Parathyroid adenoma (tissue), 2 donors: Measurements from ENCODE around the gene CNKSR2.

ENCODE experiments used
- H2AFZ ChIP-seq: fragments of 300-600 bp; sonication (generic); one replicate; pipeline ENCODE4 v1.7.0; 2017; ENCODE audit warnings: antibody characterized with exemption, mild to moderate bottlenecking
- H3K27ac ChIP-seq: fragments of 300-600 bp; sonication (generic); one replicate; pipeline ENCODE4 v1.7.0; 2017
- H3K27me3 ChIP-seq: fragments of 300-600 bp; sonication (generic); one replicate; pipeline ENCODE4 v1.7.0; 2017; ENCODE audit warnings: low read length; ENCODE audit not compliant: control insufficient read depth, insufficient read depth
- H3K36me3 ChIP-seq: fragments of 300-600 bp; sonication (generic); one replicate; pipeline ENCODE4 v1.7.0; 2017; ENCODE audit warnings: low read length; ENCODE audit not compliant: control insufficient read depth, insufficient read depth
- H3K4me1 ChIP-seq: fragments of 300-600 bp; sonication (generic); one replicate; pipeline ENCODE4 v1.7.0; 2017; ENCODE audit warnings: control low read depth
- H3K4me2 ChIP-seq: fragments of 300-600 bp; sonication (generic); one replicate; pipeline ENCODE4 v1.7.0; 2017; ENCODE audit warnings: low read length
- H3K4me3 ChIP-seq: fragments of 300-600 bp; sonication (generic); one replicate; pipeline ENCODE4 v1.7.0; 2017; ENCODE audit warnings: low read depth, low read length
- H3K79me2 ChIP-seq: fragments of 300-600 bp; sonication (generic); one replicate; pipeline ENCODE4 v1.7.0; 2017; ENCODE audit warnings: control low read depth
- H3K9ac ChIP-seq: fragments of 300-600 bp; sonication (generic); one replicate; pipeline ENCODE4 v1.7.0; 2017; ENCODE audit warnings: mild to moderate bottlenecking
- H3K9me3 ChIP-seq: fragments of 300-600 bp; sonication (generic); one replicate; pipeline ENCODE4 v1.7.0; 2017; ENCODE audit warnings: low read length; ENCODE audit not compliant: control insufficient read depth
- CTCF ChIP-seq: fragments of 300-600 bp; sonication (generic); IDR thresholded peaks from one replicate; pipeline ENCODE4 v1.7.0; 2017; ENCODE audit warnings: antibody characterized with exemption, mild to moderate bottlenecking
- donor health status: primary hyperparathyroidism.

The CNKSR2 gene

GRCh38 chrX:21678048-21678612, 303.9 kb downstream of the CNKSR2 start:
- no peak for TF ChIP-seq CTCF
- Histone ChIP-seq H3K9me3 (no peaks in the 10 kb centered on the region), H3K27ac (no peak overlapping the region), H3K79me2 (no peaks in the 10 kb centered on the region), H3K27me3 (no peaks in the 10 kb centered on the region), H3K36me3 (no peaks in the 10 kb centered on the region), H3K4me3 (no peak overlapping the region), H3K4me2 (no peak overlapping the region), H3K4me1 (no peaks in the 10 kb centered on the region), H3K9ac (no peak overlapping the region), H2AFZ (no peak overlapping the region)

GRCh38 chrX:21683941-21684340, 309.7 kb downstream of the CNKSR2 start:
- H3K4me3 ChIP-seq = no peak overlapping the region
- H3K27me3 ChIP-seq = no peaks in the 10 kb centered on the region
- no peaks in the 10 kb centered on the region for H3K36me3 ChIP-seq
- H3K9me3 ChIP-seq = no peaks in the 10 kb centered on the region
- no peak for TF ChIP-seq CTCF
- H3K9ac ChIP-seq = no peak overlapping the region
- H3K79me2 ChIP-seq = no peaks in the 10 kb centered on the region
- no peak overlapping the region for H2AFZ ChIP-seq
- H3K4me2 ChIP-seq = no peak overlapping the region
- no peaks in the 10 kb centered on the region for H3K4me1 ChIP-seq
- H3K27ac ChIP-seq = no peak overlapping the region

GRCh38 chrX:21691512-21692018, 317.3 kb downstream of the CNKSR2 start:
- Histone ChIP-seq H3K36me3 (no peaks in the 10 kb centered on the region), H3K27me3 (no peaks in the 10 kb centered on the region), H3K9me3 (no peaks in the 10 kb centered on the region), H3K4me1 (no peaks in the 10 kb centered on the region), H3K4me2 (no peak overlapping the region), H3K79me2 (no peaks in the 10 kb centered on the region), H3K9ac (no peak overlapping the region), H3K4me3 (no peak overlapping the region), H3K27ac (no peak overlapping the region), H2AFZ (no peak overlapping the region)
- TF ChIP-seq CTCF = no peak

GRCh38 chrX:21698272-21698671, 324.1 kb downstream of the CNKSR2 start:
- Histone ChIP-seq H3K36me3 (no peaks in the 10 kb centered on the region), H3K4me3 (no peak overlapping the region)
- no peak for TF ChIP-seq CTCF

GRCh38 chrX:21699136-21699535, 324.9 kb downstream of the CNKSR2 start:
- no peak overlapping the region for H2AFZ ChIP-seq
- H3K36me3 ChIP-seq = no peaks in the 10 kb centered on the region
- no peaks in the 10 kb centered on the region for H3K4me1 ChIP-seq
- TF ChIP-seq CTCF = no peak
- H3K9me3 ChIP-seq = no peaks in the 10 kb centered on the region
- no peaks in the 10 kb centered on the region for H3K27me3 ChIP-seq
- H3K27ac ChIP-seq = no peak overlapping the region
- no peaks in the 10 kb centered on the region for H3K79me2 ChIP-seq
- no peak overlapping the region for H3K9ac ChIP-seq
- H3K4me2 ChIP-seq = no peak overlapping the region
- H3K4me3 ChIP-seq = no peak overlapping the region

More at GRCh38 chrX:21698272-21698671, 324.1 kb downstream of the CNKSR2 start:
- Histone ChIP-seq H3K27ac (no peak overlapping the region), H3K9ac (no peak overlapping the region), H3K4me2 (no peak overlapping the region), H2AFZ (no peak overlapping the region), H3K27me3 (no peaks in the 10 kb centered on the region), H3K4me1 (no peaks in the 10 kb centered on the region), H3K79me2 (no peaks in the 10 kb centered on the region), H3K9me3 (no peaks in the 10 kb centered on the region)
